Naive thymus-derived CD4-positive, alpha-beta T cell (primary cell): ENCODE results near the gene PLPPR3. TPM values are rescaled to one million over a fixed set of nuclear protein-coding genes. Genes with fewer than 3 reads are reported as not detected.
"Not testable (repeated sequence)": the region's sequence is repeated elsewhere in the genome, so short reads cannot be mapped to it uniquely, and the experiment has no call there.

ENCODE experiments used
- ATAC-seq: fragments of 150-1000 bp; cut with Tn5 transposase; 2 replicates; pipeline ENCODE4 v1.10.0; 2021; ENCODE audit warnings: mild to moderate bottlenecking, moderate library complexity
- CTCF ChIA-PET: fragments of 350-600 bp; sonication (Branson Sonifier 250); formaldehyde crosslinking; loops from one replicate; lab custom pipeline; 2021; ENCODE audit warnings: antibody characterized with exemption; lab: Charles Lee
- POLR2A ChIA-PET: fragments of 350-600 bp; sonication (Branson Sonifier 250); formaldehyde crosslinking; loops from one replicate; lab custom pipeline; 2021; ENCODE audit warnings: antibody characterized with exemption, inconsistent platforms; lab: Charles Lee
- DNase-seq, 9 donors: peaks; one replicate each; pipeline versions ENCODE4 v3.0.0 to v3.0.0-alpha.2; 2020 to 2022; ENCODE audit warnings: mixed read lengths in 1 of 9
- H3K27ac ChIP-seq: one replicate; pipeline ENCODE4 v1.7.0; 2013; ENCODE audit warnings: mild to moderate bottlenecking, low read depth, low read length, moderate library complexity
- H3K27me3 ChIP-seq, 2 donors: one replicate each; pipeline ENCODE4 v1.7.0; 2013; ENCODE audit warnings: low read length in 2 of 2, mild to moderate bottlenecking in 2 of 2, moderate library complexity in 2 of 2; ENCODE audit not compliant: control insufficient read depth in 2 of 2, insufficient read depth in 2 of 2
- H3K36me3 ChIP-seq, 3 experiments: 1 replicate in 2 of 3; 2 replicates in 1 of 3; pipeline ENCODE4 v1.7.0; 2013; ENCODE audit warnings: low read length in 3 of 3, mild to moderate bottlenecking in 3 of 3, moderate library complexity in 1 of 3; ENCODE audit not compliant: insufficient read depth in 3 of 3, control insufficient read depth in 2 of 3
- H3K4me1 ChIP-seq, 2 donors: one replicate each; pipeline ENCODE4 v1.7.0; 2013; ENCODE audit warnings: low read length in 2 of 2, mild to moderate bottlenecking in 2 of 2, moderate library complexity in 1 of 2; ENCODE audit not compliant: control insufficient read depth in 2 of 2, insufficient read depth in 2 of 2
- H3K4me3 ChIP-seq: 2 replicates; pipeline ENCODE4 v1.7.0; 2013; ENCODE audit warnings: mild to moderate bottlenecking, low read length
- H3K9me3 ChIP-seq, 3 experiments: 1 replicate in 2 of 3; 2 replicates in 1 of 3; pipeline ENCODE4 v1.7.0; 2013; ENCODE audit warnings: low read length in 3 of 3; ENCODE audit not compliant: control insufficient read depth in 2 of 3
- H3K27ac Mint-ChIP-seq, 9 donors: one replicate each; pipeline ENCODE4 v1.8.0; 2020 to 2022; ENCODE audit warnings: mixed read lengths in 9 of 9, mild to moderate bottlenecking in 8 of 9, moderate library complexity in 5 of 9, inconsistent platforms in 2 of 9
- H3K27me3 Mint-ChIP-seq, 5 donors: one replicate each; pipeline ENCODE4 v1.8.0; 2021 to 2022; ENCODE audit warnings: mixed read lengths in 5 of 5, mild to moderate bottlenecking in 1 of 5
- H3K36me3 Mint-ChIP-seq, 5 donors: one replicate each; pipeline ENCODE4 v1.8.0; 2020 to 2022; ENCODE audit warnings: mixed read lengths in 5 of 5, mild to moderate bottlenecking in 3 of 5, inconsistent platforms in 1 of 5
- H3K4me1 Mint-ChIP-seq, 7 donors: one replicate each; pipeline ENCODE4 v1.8.0; 2020 to 2022; ENCODE audit warnings: mixed read lengths in 7 of 7, mild to moderate bottlenecking in 3 of 7, inconsistent platforms in 1 of 7
- H3K4me3 Mint-ChIP-seq, 10 donors: one replicate each; pipeline ENCODE4 v1.8.0; 2020 to 2022; ENCODE audit warnings: mild to moderate bottlenecking in 10 of 10, mixed read lengths in 10 of 10, moderate library complexity in 6 of 10, inconsistent platforms in 2 of 10
- H3K9me3 Mint-ChIP-seq, 11 donors: one replicate each; pipeline ENCODE4 v1.8.0; 2020 to 2022; ENCODE audit warnings: mixed read lengths in 11 of 11, mild to moderate bottlenecking in 4 of 11, inconsistent platforms in 1 of 11, moderate library complexity in 1 of 11
- intact Hi-C, 2 donors: fragments of 100-400 bp; cut with micrococcal nuclease; formaldehyde crosslinking; loops; one replicate each; pipeline ENCODE4 v1.15.1; 2023
- polyA plus RNA-seq, 2 donors: library from polyadenylated mRNA; unstranded; fragments of 300-500 nt; fragmentation: Illumina TruSeq; gene quantifications; one replicate each; pipeline ENCODE4 v1.2.3, GENCODE V29; 2021
- total RNA-seq, 6 experiments: library from RNA in 5 of 6; stranded (reverse) in 5 of 6; gene quantifications; 1 replicate in 5 of 6; 2 replicates in 1 of 6; pipeline ENCODE4 v1.2.3 and lab custom pipeline; 2021 to 2026

Gene PLPPR3
- total and polyA plus RNA-seq, 7 experiments from 2014 or later, result not detected

GRCh38 chr19:855142-855541 is 33.4 kb upstream of the PLPPR3 start:
- Mint-ChIP-seq H3K27me3 (peaks cover 0 to 22% (median 0%) of the 10 kb centered on the region in 5 donors), H3K4me3 (no peak overlapping the region), H3K27ac (no peak overlapping the region), H3K36me3 (no peaks in the 10 kb centered on the region), H3K4me1 (peaks cover 0 to 10% (median 0%) of the 10 kb centered on the region in 7 donors), H3K9me3 (peaks cover 0 to 2% (median 0%) of the 10 kb centered on the region in 11 donors)
- DNase-seq (no peak), ATAC-seq (no peak)
- Histone ChIP-seq H3K4me3 (no peak overlapping the region), H3K27ac (no peak overlapping the region), H3K9me3 (no peaks in the 10 kb centered on the region), H3K4me1 (no peaks in the 10 kb centered on the region), H3K27me3 (no peaks in the 10 kb centered on the region), H3K36me3 (no peaks in the 10 kb centered on the region)
- ChIA-PET POLR2A (interaction anchor here (0.6 kb wide), 1 partner anchor 61 kb away, joined by 3 read pairs; no protein-coding TSS in a partner anchor), CTCF (interaction anchor here (0.7 to 2.4 kb wide), 3 partner anchors 64 to 323 kb away, joined by 3 to 8 read pairs (median 4); no protein-coding TSS in a partner anchor)
- intact Hi-C loops, result no loop called here

- Mint-ChIP-seq H3K36me3 (no peaks in the 10 kb centered on the region), H3K9me3 (peaks cover 0 to 2% (median 0%) of the 10 kb centered on the region in 11 donors), H3K27me3 (peaks cover 0 to 18% (median 5%) of the 10 kb centered on the region in 5 donors), H3K4me1 (peaks cover 0 to 8% (median 0%) of the 10 kb centered on the region in 7 donors), H3K4me3 (no peak overlapping the region), H3K27ac (no peak overlapping the region)
- ATAC-seq, result no peak
- Histone ChIP-seq H3K4me3 (no peak overlapping the region), H3K4me1 (no peaks in the 10 kb centered on the region), H3K9me3 (no peaks in the 10 kb centered on the region), H3K36me3 (no peaks in the 10 kb centered on the region), H3K27me3 (no peaks in the 10 kb centered on the region), H3K27ac (no peak overlapping the region)
- intact Hi-C loops, result no loop called here
- no peak for DNase-seq
- CTCF ChIA-PET, result interaction anchor here (0.6 to 1.1 kb wide), 2 partner anchors 324 to 566 kb away, joined by 3 to 4 read pairs; no protein-coding TSS in a partner anchor
- POLR2A ChIA-PET, result interaction anchor here (0.6 kb wide), 1 partner anchor 308 kb away, joined by 4 read pairs; no protein-coding TSS in a partner anchor
These were observed 32.8 kb upstream of the PLPPR3 start for GRCh38 chr19:854549-854948.

GRCh38 chr19:853614-854220 is 32.0 kb upstream of the PLPPR3 start:
- ATAC-seq, H3K9me3 Mint-ChIP-seq, H3K36me3 Mint-ChIP-seq, H3K4me3 Mint-ChIP-seq, H3K4me1 Mint-ChIP-seq, H3K36me3 ChIP-seq, H3K27ac Mint-ChIP-seq, intact Hi-C loops, H3K4me1 ChIP-seq, H3K4me3 ChIP-seq, H3K9me3 ChIP-seq, CTCF ChIA-PET, DNase-seq, POLR2A ChIA-PET, H3K27me3 ChIP-seq, H3K27ac ChIP-seq: not testable (repeated sequence)
- peaks cover 0 to 20% (median 8%) of the 10 kb centered on the region in 5 donors for H3K27me3 Mint-ChIP-seq

DNA sequence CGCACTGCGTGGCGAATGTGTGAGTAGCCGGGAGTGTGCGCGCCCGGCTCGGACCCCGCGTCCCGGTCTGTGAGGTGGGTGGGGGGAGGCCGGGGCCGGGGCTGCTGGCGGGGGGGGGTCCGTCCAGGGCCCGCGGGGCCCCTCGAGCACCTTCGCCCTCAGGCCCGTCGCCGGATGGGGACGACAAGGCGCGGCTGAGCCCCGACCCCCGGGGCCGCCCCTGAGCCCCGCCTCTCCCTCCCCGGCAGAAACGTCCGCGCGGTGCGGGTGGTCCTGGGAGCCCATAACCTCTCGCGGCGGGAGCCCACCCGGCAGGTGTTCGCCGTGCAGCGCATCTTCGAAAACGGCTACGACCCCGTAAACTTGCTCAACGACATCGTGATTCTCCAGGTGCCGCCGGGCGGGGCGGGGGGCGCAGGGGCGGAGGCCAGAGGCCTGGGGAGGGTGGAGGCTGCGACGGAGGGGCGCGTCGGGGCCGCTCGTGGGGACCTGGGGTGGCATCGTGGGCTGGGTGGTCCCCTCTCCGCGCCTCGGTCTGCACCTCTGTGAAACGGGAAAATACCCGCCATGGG is 31.3 kb upstream of the PLPPR3 start:
- CTCF ChIA-PET, result no interaction called here

DNA sequence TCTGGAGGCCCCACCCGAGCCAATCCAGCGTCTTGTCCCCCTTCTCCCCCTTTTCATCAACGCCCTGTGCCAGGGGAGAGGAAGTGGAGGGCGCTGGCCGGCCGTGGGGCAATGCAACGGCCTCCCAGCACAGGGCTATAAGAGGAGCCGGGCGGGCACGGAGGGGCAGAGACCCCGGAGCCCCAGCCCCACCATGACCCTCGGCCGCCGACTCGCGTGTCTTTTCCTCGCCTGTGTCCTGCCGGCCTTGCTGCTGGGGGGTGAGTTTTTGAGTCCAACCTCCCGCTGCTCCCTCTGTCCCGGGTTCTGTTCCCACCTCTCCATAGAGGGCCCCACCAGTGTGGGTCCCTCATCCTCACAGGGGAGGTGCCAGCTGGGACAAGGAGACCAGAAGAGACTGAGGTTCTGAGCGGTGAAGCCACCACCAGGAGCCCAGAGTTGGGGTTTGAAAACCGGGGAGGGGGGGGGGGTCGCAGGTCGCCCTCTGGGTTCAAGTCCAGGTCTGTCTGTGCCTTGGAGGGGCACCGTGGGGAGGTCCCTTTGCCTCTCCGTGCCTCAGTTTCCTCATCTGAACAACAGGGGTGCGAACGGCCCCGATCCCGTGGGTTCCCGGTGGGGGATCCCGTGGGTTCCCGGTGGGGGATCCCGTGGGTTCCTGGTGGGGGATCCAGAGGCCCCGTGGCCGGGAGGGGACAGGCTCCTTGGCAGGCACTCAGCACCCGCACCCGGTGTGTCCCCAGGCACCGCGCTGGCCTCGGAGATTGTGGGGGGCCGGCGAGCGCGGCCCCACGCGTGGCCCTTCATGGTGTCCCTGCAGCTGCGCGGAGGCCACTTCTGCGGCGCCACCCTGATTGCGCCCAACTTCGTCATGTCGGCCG is 30.6 kb upstream of the PLPPR3 start, which contains the start of gene ELANE:
ELANE (plus strand) TSS at position 168 of the 878 bp plus-strand sequence; CDS start at position 194, 26 bp downstream.
- intact Hi-C loops, result no loop called here
- Mint-ChIP-seq H3K27ac (no peak within 1 kb of the TSS), H3K4me1 (peaks cover 0 to 4% (median 0%) of the 10 kb centered on the region in 7 donors), H3K36me3 (no peaks in the 10 kb centered on the region), H3K27me3 (peaks cover 6 to 21% (median 9%) of the 10 kb centered on the region in 5 donors), H3K9me3 (no peaks in the 10 kb centered on the region), H3K4me3 (no peak within 1 kb of the TSS)
- no peak within 1 kb of the TSS for H3K27ac ChIP-seq
- H3K9me3 ChIP-seq, result no peaks in the 10 kb centered on the region
- no peaks in the 10 kb centered on the region for H3K4me1 ChIP-seq
- ATAC-seq (no peak), DNase-seq (no peak)
- CTCF ChIA-PET, result no interaction called here
- no peak within 1 kb of the TSS for H3K4me3 ChIP-seq
- POLR2A ChIA-PET, result no interaction called here
- H3K36me3 ChIP-seq, result no peaks in the 10 kb centered on the region
- H3K27me3 ChIP-seq, result peaks cover 0 to 10% of the 10 kb centered on the region in 2 donors

More for the DNA sequence above, 31.3 kb upstream of the PLPPR3 start:
- H3K4me3 Mint-ChIP-seq, result no peak overlapping the region
- no peak overlapping the region for H3K27ac ChIP-seq
- peaks cover 0 to 8% of the 10 kb centered on the region in 2 donors for H3K27me3 ChIP-seq
- no peak overlapping the region for H3K4me3 ChIP-seq
- DNase-seq, result peak in 1 of 9 donors; percentile 6
- no peaks in the 10 kb centered on the region for H3K36me3 ChIP-seq
- H3K9me3 ChIP-seq, result no peaks in the 10 kb centered on the region
- H3K27me3 Mint-ChIP-seq, result peaks cover 0 to 18% (median 8%) of the 10 kb centered on the region in 5 donors
- intact Hi-C loops, result no loop called here
- H3K27ac Mint-ChIP-seq, result no peak overlapping the region
- no peak for ATAC-seq
- H3K36me3 Mint-ChIP-seq, result no peaks in the 10 kb centered on the region
- peaks cover 0 to 8% (median 0%) of the 10 kb centered on the region in 7 donors for H3K4me1 Mint-ChIP-seq
- peaks cover 0 to 2% (median 0%) of the 10 kb centered on the region in 11 donors for H3K9me3 Mint-ChIP-seq
- POLR2A ChIA-PET, result no interaction called here
- H3K4me1 ChIP-seq, result no peaks in the 10 kb centered on the region

DNA sequence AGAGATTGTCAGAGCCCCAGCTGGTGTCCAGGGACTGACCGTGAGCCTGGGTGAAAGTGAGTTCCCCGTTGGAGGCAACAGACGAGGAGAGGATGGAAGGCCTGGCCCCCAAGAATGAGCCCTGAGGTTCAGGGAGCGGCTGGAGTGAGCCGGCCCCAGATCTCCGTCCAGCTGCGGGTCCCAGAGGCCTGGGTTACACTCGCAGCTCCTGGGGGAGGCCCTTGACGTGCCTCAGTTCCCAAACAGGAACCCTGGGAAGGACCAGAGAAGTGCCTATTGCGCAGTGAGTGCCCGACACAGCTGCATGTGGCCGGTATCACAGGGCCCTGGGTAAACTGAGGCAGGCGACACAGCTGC is 29.2 kb upstream of the PLPPR3 start:
- H3K9me3 ChIP-seq, result no peaks in the 10 kb centered on the region
- Mint-ChIP-seq H3K27ac (no peak overlapping the region), H3K4me1 (no peaks in the 10 kb centered on the region), H3K4me3 (no peak overlapping the region), H3K9me3 (no peaks in the 10 kb centered on the region), H3K27me3 (peaks cover 14 to 29% (median 16%) of the 10 kb centered on the region in 5 donors), H3K36me3 (no peaks in the 10 kb centered on the region)
- ChIA-PET CTCF (no interaction called here), POLR2A (no interaction called here)
- peak; percentile 8 for ATAC-seq
- intact Hi-C loops, result no loop called here
- no peak overlapping the region for H3K4me3 ChIP-seq
- DNase-seq, result no peak
- H3K36me3 ChIP-seq, result no peaks in the 10 kb centered on the region
- H3K4me1 ChIP-seq, result no peaks in the 10 kb centered on the region
- no peak overlapping the region for H3K27ac ChIP-seq
- H3K27me3 ChIP-seq, result peaks cover 0 to 11% of the 10 kb centered on the region in 2 donors
